Colonic mucosa (tissue), 4 donors: ENCODE measurements around the gene GLYATL3. TPM values are rescaled to one million over a fixed set of nuclear protein-coding genes. Genes with fewer than 3 reads are reported as not detected.
A peak's percentile ranks its signal among the peaks of the same experiment; 100 is the strongest.

ENCODE experiments used
- DNase-seq: peaks from one replicate; pipeline ENCODE4 v3.0.0-alpha.2; 2020
- H3K27ac ChIP-seq: fragments of 200-600 bp; one replicate; pipeline ENCODE4 v1.8.0; 2021
- H3K27me3 ChIP-seq: fragments of 200-600 bp; one replicate; pipeline ENCODE4 v1.8.0; 2021
- H3K36me3 ChIP-seq: fragments of 200-600 bp; one replicate; pipeline ENCODE4 v1.8.0; 2021
- H3K4me1 ChIP-seq: fragments of 200-600 bp; one replicate; pipeline ENCODE4 v1.8.0; 2021; ENCODE audit warnings: mild to moderate bottlenecking
- H3K4me3 ChIP-seq: fragments of 200-600 bp; one replicate; pipeline ENCODE4 v1.8.0; 2021
- H3K9ac ChIP-seq, 2 donors: one replicate each; pipeline ENCODE4 v1.7.0; 2013; ENCODE audit warnings: control low read depth in 2 of 2, low read depth in 2 of 2, low read length in 2 of 2
- H3K9me3 ChIP-seq: fragments of 200-600 bp; one replicate; pipeline ENCODE4 v1.8.0; 2021
- CTCF ChIP-seq: fragments of 200-600 bp; IDR thresholded peaks from one replicate; pipeline ENCODE4 v1.8.0; 2022; ENCODE audit warnings: antibody characterized with exemption, mild to moderate bottlenecking
- intact Hi-C: fragments of 100-400 bp; cut with DNase I; formaldehyde crosslinking; loops from one replicate; pipeline ENCODE4 v1.14.1; 2022
- total RNA-seq, 2 donors: library from RNA; stranded (reverse); fragmentation: NEBNext Ultra II Directional in 1 of 2; extraction: Animal tissue kit (Norgen Biotek cat#: 25700) in 1 of 2; gene quantifications; one replicate each; pipeline ENCODE4 v1.2.1, GENCODE V29; 2021
- donor health status: healthy.
- donor health status: DM: no; HTN: no; CAD: no.
- donor health status: DM: no; HTN: no; CAD: no.

Gene GLYATL3
- total RNA-seq, 2 donors from 2014 or later, result 0.25 TPM; not detected in 1

- Histone ChIP-seq H3K27me3 (no peaks in the 10 kb centered on the region), H3K9ac (no peak overlapping the region), H3K36me3 (no peaks in the 10 kb centered on the region), H3K9me3 (no peaks in the 10 kb centered on the region), H3K4me1 (no peaks in the 10 kb centered on the region), H3K4me3 (no peak overlapping the region), H3K27ac (no peak overlapping the region)
- DNase-seq, result no peak
- no peak for TF ChIP-seq CTCF
- intact Hi-C loops, result no loop called here
Observed at GRCh38 chr6:49553384-49553783, 53.7 kb downstream of the GLYATL3 start.

GRCh38 chr6:49555951-49556350 lies 56.2 kb downstream of the GLYATL3 start:
- intact Hi-C loops, result no loop called here
- H3K27ac ChIP-seq, result peak overlapping the region; percentile 74
- no peaks in the 10 kb centered on the region for H3K9me3 ChIP-seq
- H3K27me3 ChIP-seq, result no peaks in the 10 kb centered on the region
- TF ChIP-seq CTCF, result no peak
- no peaks in the 10 kb centered on the region for H3K4me1 ChIP-seq
- no peak overlapping the region for H3K4me3 ChIP-seq
- no peaks in the 10 kb centered on the region for H3K36me3 ChIP-seq
- DNase-seq, result no peak
- H3K9ac ChIP-seq, result no peak overlapping the region

- peak overlapping the region; percentile 74 for H3K27ac ChIP-seq
- peak; percentile 85 for DNase-seq
- intact Hi-C loops, result no loop called here
- H3K4me3 ChIP-seq, result no peak overlapping the region
- no peaks in the 10 kb centered on the region for H3K9me3 ChIP-seq
- no peaks in the 10 kb centered on the region for H3K27me3 ChIP-seq
- no peaks in the 10 kb centered on the region for H3K36me3 ChIP-seq
- no peaks in the 10 kb centered on the region for H3K4me1 ChIP-seq
- no peak overlapping the region for H3K9ac ChIP-seq
- TF ChIP-seq CTCF, result no peak
Observed at GRCh38 chr6:49556429-49556837, 56.7 kb downstream of the GLYATL3 start.

- DNase-seq, result no peak
- Histone ChIP-seq H3K9ac (no peak overlapping the region), H3K9me3 (no peaks in the 10 kb centered on the region)
Observed at GRCh38 chr6:49557177-49557576, 57.5 kb downstream of the GLYATL3 start.

GRCh38 chr6:49558238-49558637 lies 58.5 kb downstream of the GLYATL3 start:
- intact Hi-C loops, result no loop called here
- Histone ChIP-seq H3K27me3 (no peaks in the 10 kb centered on the region), H3K9ac (no peak overlapping the region), H3K9me3 (no peaks in the 10 kb centered on the region), H3K27ac (no peak overlapping the region), H3K4me3 (no peak overlapping the region), H3K4me1 (no peaks in the 10 kb centered on the region), H3K36me3 (no peaks in the 10 kb centered on the region)
- TF ChIP-seq CTCF, result no peak
- DNase-seq, result no peak

More at GRCh38 chr6:49557177-49557576, 57.5 kb downstream of the GLYATL3 start:
- H3K4me3 ChIP-seq, result no peak overlapping the region
- intact Hi-C loops, result no loop called here
- H3K27me3 ChIP-seq, result no peaks in the 10 kb centered on the region
- H3K4me1 ChIP-seq, result no peaks in the 10 kb centered on the region
- TF ChIP-seq CTCF, result no peak
- no peaks in the 10 kb centered on the region for H3K36me3 ChIP-seq
- peak overlapping the region; percentile 74 for H3K27ac ChIP-seq
